OCI-LY7 (cell line): ENCODE results near the gene EML6.

ENCODE experiments used
- CTCF ChIP-seq: fragments of 200-600 bp; sonication (generic); conservative IDR thresholded peaks from 2 replicates; pipeline ENCODE4 v1.5.1; 2014; ENCODE audit warnings: mild to moderate bottlenecking, antibody characterized with exemption, low read length, moderate library complexity, mixed read lengths
- EZH2phosphoT487 ChIP-seq: fragments of 200-600 bp; sonication (generic); IDR thresholded peaks from 2 replicates; pipeline ENCODE4 v1.6.1; 2018; ENCODE audit warnings: low read depth, borderline replicate concordance, mild to moderate bottlenecking, mixed run types, antibody characterized with exemption, low read length, moderate library complexity, mixed read lengths

GRCh38 chr2:54704238-54704637, 19.2 kb upstream of the EML6 start:
- TF ChIP-seq CTCF (no peak), EZH2phosphoT487 (no peak)
